ENCODE results near the gene NBAS. TPM values are rescaled to one million over a fixed set of nuclear protein-coding genes. Genes with fewer than 3 reads are reported as not detected.

The NBAS gene
- total and polyA plus RNA-seq, 10 of the 15 experiments (the other 5 are each of a cell fraction or from before 2014, with no cell fraction given) = 4.3 to 32.7 (median 20.8) TPM

DNA sequence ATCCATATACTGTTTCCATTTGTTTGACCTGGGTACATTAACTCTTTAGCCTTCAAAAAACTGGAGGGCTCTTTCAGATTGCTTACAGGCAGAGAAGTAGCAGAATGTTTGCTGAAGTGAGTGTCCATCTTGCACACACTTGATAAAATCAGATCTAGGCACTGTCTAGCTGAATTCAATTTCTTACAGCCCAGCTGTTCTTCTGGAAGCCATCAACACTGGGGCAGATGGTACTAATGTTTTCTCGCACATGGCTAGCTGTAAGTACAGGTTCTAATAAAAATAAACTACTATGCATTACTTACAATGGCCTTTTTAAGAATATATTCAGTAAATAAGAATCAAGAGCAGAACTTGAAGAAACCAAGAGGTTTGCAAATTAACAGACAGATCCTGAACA, 175.9 kb downstream of the NBAS start:
- Histone ChIP-seq H3K9ac (ENCODE audit: control insufficient read depth, insufficient read depth, low read length) (no peak overlapping the region), H3K27ac (ENCODE audit: control insufficient read depth, insufficient read depth) (no peak overlapping the region), H3K4me2 (ENCODE audit: control insufficient read depth, insufficient read depth) (no peak overlapping the region), H3K27me3 (replicated peaks in 1 of 2; ENCODE audit: control insufficient read depth in 2 of 2, insufficient read depth in 2 of 2, low read length in 1 of 2) (no peaks in the 10 kb centered on the region), H3K79me2 (ENCODE audit: control insufficient read depth, insufficient read depth, low read length) (no peaks in the 10 kb centered on the region), H3K9me3 (replicated peaks; ENCODE audit: control insufficient read depth, insufficient read depth, low read length) (no peaks in the 10 kb centered on the region), H3K4me3 (no peak overlapping the region), H3K4me1 (ENCODE audit: control insufficient read depth, insufficient read depth, low read length) (no peaks in the 10 kb centered on the region), H4K20me1 (ENCODE audit: control insufficient read depth, insufficient read depth) (no peaks in the 10 kb centered on the region), H2AFZ (ENCODE audit: control insufficient read depth, low read depth, low read length) (no peak overlapping the region), H3K36me3 (ENCODE audit: control insufficient read depth in 2 of 2, insufficient read depth in 2 of 2, low read length in 1 of 2) (peaks cover 0 to 4% of the 10 kb centered on the region in 2 experiments; a peak in 1 of 4 replicates)
- CTCF ChIA-PET = no interaction called here
- TF ChIP-seq CREB1 (IDR thresholded peaks at IDR 0.05; ENCODE audit: low read depth) = no peak
- intact Hi-C loops (cut with micrococcal nuclease; ENCODE audit: unreplicated experiment) = no loop called here
- DNase-seq (ENCODE audit: low read depth, low spot score) (no peak), ATAC-seq (no peak), FAIRE-seq (peak; percentile 41)
- in situ Hi-C loops (cut with MboI) = no loop called here
- POLR2A ChIA-PET = no interaction called here
- SMC1A ChIA-PET (ENCODE audit: uncharacterized antibody, unreplicated experiment) = interaction anchor here (1.0 kb wide), 1 partner anchor 13 kb away, joined by 3 read pairs; no protein-coding TSS in a partner anchor
- 100% methylated on average over 1 of the region's 1 CpG for WGBS (ENCODE audit: insufficient coverage, insufficient replicate concordance, low lambda C conversion rate, missing lambda C conversion rate)
- no TSS peak for BruUV-seq (replicated peaks)
- RAD21 ChIA-PET (ENCODE audit: unreplicated experiment) = no interaction called here

DNA sequence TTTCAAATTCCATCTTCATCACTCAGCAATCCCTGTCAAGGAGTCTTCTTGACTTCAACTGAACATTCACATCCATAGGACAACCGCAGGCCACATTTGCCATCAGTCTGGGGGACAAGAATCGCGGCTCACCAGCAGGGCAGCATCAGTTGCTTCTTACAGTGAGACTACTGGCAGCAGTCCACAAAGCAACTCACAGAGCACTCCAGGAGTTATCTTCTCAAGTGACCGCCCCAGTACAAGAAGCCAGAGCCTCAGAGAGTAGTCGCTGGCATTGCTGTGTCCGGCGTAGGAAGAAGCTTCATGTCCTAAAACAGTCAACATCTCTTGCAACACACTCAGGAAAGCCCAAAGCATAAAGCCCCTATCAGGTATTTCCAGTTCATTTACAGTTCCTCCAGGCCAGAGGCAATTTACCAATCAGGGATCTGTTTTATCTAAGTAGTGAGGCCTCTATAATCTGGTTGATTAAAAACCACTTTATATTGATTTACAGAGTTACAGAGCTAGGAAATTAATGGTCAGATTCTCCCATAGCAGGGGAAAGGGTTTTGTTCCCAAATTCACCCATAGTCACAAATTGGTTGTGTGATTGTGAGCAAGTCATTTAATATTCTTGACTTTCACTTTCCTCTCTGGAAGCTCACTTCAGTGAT, 177.3 kb downstream of the NBAS start:
- H3K4me2 ChIP-seq (ENCODE audit: control insufficient read depth, insufficient read depth) = no peak overlapping the region
- no peak for DNase-seq (ENCODE audit: low read depth, low spot score)
- H3K4me3 ChIP-seq = no peak overlapping the region
- no peaks in the 10 kb centered on the region for H3K9me3 ChIP-seq (replicated peaks; ENCODE audit: control insufficient read depth, insufficient read depth, low read length)
- no TSS peak for BruUV-seq (replicated peaks)
- peaks cover 0 to 4% of the 10 kb centered on the region in 2 experiments; a peak in 1 of 4 replicates for H3K36me3 ChIP-seq (ENCODE audit: control insufficient read depth in 2 of 2, insufficient read depth in 2 of 2, low read length in 1 of 2)
- H3K4me1 ChIP-seq (ENCODE audit: control insufficient read depth, insufficient read depth, low read length) = no peaks in the 10 kb centered on the region; the same call in 1 of the 2 replicates
- no peaks in the 10 kb centered on the region for H3K27me3 ChIP-seq (replicated peaks in 1 of 2; ENCODE audit: control insufficient read depth in 2 of 2, insufficient read depth in 2 of 2, low read length in 1 of 2)
- no peak overlapping the region for H2AFZ ChIP-seq (ENCODE audit: control insufficient read depth, low read depth, low read length)
- 98% methylated on average over 7 of the region's 7 CpGs for WGBS (ENCODE audit: insufficient coverage, insufficient replicate concordance, low lambda C conversion rate, missing lambda C conversion rate)
- ChIA-PET SMC1A (ENCODE audit: uncharacterized antibody, unreplicated experiment) (interaction anchor here (1.0 to 1.9 kb wide), 2 partner anchors 11 to 194 kb away, joined by 3 to 5 read pairs; no protein-coding TSS in a partner anchor), POLR2A (interaction anchor here (1.0 kb wide), 1 partner anchor 23 kb away, joined by 3 read pairs; no protein-coding TSS in a partner anchor), RAD21 (ENCODE audit: unreplicated experiment) (no interaction called here), CTCF (interaction anchor here (0.7 to 1.0 kb wide), 3 partner anchors 113 to 481 kb away, joined by 3 read pairs; no protein-coding TSS in a partner anchor)
- ATAC-seq = no peak
- no peaks in the 10 kb centered on the region for H3K79me2 ChIP-seq (ENCODE audit: control insufficient read depth, insufficient read depth, low read length)
- H3K27ac ChIP-seq (ENCODE audit: control insufficient read depth, insufficient read depth) = no peak overlapping the region
- no peak overlapping the region for H3K9ac ChIP-seq (ENCODE audit: control insufficient read depth, insufficient read depth, low read length)
- no peak for FAIRE-seq
- intact Hi-C loops (cut with micrococcal nuclease; ENCODE audit: unreplicated experiment) (no loop called here), in situ Hi-C loops (cut with MboI) (no loop called here)
- no peaks in the 10 kb centered on the region for H4K20me1 ChIP-seq (ENCODE audit: control insufficient read depth, insufficient read depth)
- no peak for TF ChIP-seq YBX1 (IDR thresholded peaks at IDR 0.05)
- no peak for TF ChIP-seq NFIC (IDR thresholded peaks at IDR 0.05; ENCODE audit: low read depth, low read length)
- TF ChIP-seq TCF3 (IDR thresholded peaks at IDR 0.05; ENCODE audit: borderline replicate concordance, insufficient read depth, low read depth, low read length) = no peak
- TF ChIP-seq, protein P1, sequence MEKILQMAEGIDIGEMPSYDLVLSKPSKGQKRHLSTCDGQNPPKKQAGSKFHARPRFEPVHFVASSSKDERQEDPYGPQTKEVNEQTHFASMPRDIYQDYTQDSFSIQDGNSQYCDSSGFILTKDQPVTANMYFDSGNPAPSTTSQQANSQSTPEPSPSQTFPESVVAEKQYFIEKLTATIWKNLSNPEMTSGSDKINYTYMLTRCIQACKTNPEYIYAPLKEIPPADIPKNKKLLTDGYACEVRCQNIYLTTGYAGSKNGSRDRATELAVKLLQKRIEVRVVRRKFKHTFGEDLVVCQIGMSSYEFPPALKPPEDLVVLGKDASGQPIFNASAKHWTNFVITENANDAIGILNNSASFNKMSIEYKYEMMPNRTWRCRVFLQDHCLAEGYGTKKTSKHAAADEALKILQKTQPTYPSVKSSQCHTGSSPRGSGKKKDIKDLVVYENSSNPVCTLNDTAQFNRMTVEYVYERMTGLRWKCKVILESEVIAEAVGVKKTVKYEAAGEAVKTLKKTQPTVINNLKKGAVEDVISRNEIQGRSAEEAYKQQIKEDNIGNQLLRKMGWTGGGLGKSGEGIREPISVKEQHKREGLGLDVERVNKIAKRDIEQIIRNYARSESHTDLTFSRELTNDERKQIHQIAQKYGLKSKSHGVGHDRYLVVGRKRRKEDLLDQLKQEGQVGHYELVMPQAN (conservative IDR thresholded peaks at IDR 0.05) = no peak
- no peak for TF ChIP-seq EZH2 (IDR thresholded peaks at IDR 0.05; ENCODE audit: borderline replicate concordance, control insufficient read depth, low read depth, low read length)
- TF ChIP-seq RCOR1 (conservative IDR thresholded peaks at IDR 0.05; ENCODE audit: low read depth, low read length) = no peak
- TF ChIP-seq, protein P2, sequence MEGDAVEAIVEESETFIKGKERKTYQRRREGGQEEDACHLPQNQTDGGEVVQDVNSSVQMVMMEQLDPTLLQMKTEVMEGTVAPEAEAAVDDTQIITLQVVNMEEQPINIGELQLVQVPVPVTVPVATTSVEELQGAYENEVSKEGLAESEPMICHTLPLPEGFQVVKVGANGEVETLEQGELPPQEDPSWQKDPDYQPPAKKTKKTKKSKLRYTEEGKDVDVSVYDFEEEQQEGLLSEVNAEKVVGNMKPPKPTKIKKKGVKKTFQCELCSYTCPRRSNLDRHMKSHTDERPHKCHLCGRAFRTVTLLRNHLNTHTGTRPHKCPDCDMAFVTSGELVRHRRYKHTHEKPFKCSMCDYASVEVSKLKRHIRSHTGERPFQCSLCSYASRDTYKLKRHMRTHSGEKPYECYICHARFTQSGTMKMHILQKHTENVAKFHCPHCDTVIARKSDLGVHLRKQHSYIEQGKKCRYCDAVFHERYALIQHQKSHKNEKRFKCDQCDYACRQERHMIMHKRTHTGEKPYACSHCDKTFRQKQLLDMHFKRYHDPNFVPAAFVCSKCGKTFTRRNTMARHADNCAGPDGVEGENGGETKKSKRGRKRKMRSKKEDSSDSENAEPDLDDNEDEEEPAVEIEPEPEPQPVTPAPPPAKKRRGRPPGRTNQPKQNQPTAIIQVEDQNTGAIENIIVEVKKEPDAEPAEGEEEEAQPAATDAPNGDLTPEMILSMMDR (IDR thresholded peaks at IDR 0.05 in 2 of 3, conservative IDR thresholded peaks at IDR 0.05 in 1 of 3; ENCODE audit: control insufficient read depth in 2 of 3, extremely low read depth in 1 of 3, insufficient read depth in 1 of 3, low read depth in 3 of 3, low read length in 3 of 3) = no peak
- no peak for TF ChIP-seq ZNF274 (IDR thresholded peaks at IDR 0.05; ENCODE audit: insufficient read depth, insufficient read length)
- no peak for TF ChIP-seq POLR2A (IDR thresholded peaks at IDR 0.05; ENCODE audit: low read depth, low read length)
- TF ChIP-seq SIX5 (IDR thresholded peaks at IDR 0.05; ENCODE audit: low read depth, low read length, severe bottlenecking) = no peak

All from GM12878 (cell line).